Hypothalamus (tissue), 51 donors: ENCODE data around the gene ADORA2B.
"Not testable (repeated sequence)": the region's sequence is repeated elsewhere in the genome, so short reads cannot be mapped to it uniquely, and the experiment has no call there.

Source experiments
- DNase-seq, 51 donors: peaks; one replicate each; lab custom pipeline; 2025; lab: John Stamatoyannopoulos, UW

Gene ADORA2B

GRCh38 chr17:15979013-15979412, 34.1 kb downstream of the ADORA2B start:
- DNase-seq = not testable (repeated sequence)

- no peak for DNase-seq
Observed at GRCh38 chr17:15981208-15981607, 36.3 kb downstream of the ADORA2B start.

DNA sequence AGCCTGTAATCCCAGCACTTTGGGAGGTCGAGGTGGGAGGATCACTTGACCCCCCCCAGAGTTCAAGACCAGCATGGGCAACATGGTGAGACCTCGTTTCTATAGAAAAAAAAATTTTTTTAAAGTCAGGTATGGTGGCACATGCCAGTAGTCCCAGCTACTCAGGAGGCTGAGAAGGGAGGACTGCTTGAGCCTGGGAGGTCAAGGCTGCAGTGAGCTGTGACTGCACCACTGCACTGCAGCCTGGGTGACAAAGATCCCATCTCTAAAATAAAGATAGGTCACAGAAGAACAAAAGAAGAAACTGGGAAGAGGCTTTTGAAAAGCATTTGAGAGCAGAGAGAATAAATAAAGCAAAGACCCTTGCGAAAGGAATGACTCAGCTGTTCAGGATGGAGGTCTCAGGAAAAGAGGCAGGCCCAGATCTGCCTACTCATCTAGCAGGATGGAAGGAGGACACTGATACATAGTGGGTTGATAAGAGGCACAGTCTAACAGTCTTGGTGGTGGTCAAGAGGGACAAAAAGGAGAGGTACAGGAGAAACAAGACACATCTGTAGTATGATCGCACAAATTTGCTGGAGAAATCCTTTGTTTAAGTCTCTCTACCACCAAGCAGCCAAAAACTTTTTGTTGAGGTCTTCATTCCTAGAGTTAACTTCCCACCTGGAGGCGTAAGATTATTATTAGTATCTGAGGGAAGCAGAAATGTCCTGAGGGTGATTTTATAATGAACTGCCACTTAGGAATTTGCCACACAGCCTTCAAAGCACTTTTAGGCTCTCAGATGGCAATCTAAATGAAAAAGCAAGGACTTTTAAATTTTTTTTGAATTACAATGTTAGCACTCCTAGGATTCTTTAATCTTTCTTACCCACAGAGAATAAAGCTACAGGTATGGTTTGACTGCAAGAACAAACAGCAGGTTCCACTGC, 37.0 kb downstream of the ADORA2B start:
- no peak for DNase-seq

- DNase-seq = no peak
Observed at GRCh38 chr17:15996322-15996721, 51.4 kb downstream of the ADORA2B start.

GRCh38 chr17:15998031-15998562, 53.2 kb downstream of the ADORA2B start:
- DNase-seq = no peak

DNA sequence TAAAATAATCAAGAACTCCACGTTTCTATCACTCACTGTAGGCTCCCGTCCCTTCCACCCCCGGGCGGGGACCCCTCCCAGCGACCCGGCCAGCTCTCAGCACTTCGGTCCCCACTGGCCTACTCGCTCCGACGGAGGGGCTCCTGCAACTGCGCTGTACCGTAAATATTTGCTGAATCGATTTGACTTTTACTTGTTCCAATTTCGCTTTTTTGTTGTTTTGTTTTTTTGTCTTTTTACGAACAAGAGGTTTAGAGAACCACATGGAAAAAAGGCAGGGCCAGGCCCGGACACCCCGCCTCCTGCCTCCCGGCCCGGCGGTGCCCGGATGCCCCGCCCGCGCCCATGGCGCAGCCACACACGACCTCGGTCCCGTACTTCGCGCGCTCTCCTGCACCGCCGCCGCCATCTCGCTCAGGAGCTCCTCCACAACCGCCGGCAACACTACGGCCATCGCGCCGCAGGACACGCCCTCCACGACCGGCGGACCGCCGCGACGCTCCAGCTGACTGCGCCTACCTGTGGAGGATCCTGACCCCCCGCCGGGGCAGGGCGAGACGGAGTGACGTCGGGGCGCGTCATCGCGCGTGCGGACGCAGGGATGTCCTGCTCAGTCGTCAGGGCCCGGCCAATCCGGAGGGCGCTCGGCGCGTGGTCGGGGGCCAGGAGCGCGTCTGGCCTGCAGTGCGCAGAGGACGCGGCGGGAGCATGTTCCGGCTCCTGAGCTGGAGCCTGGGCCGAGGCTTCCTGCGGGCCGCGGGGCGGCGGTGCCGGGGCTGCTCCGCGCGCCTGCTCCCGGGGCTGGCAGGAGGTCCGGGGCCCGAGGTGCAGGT, 54.4 kb downstream of the ADORA2B start, which contains the start of the genes TTC19 and ZSWIM7:
TSS of gene TTC19 (plus strand) at position 684 of the 833 bp plus-strand sequence. CDS start at position 709, 25 bp downstream.
TSS of gene ZSWIM7 (minus strand) at position 564 of the 833 bp plus-strand sequence. CDS start at position 454, 110 bp downstream.
- peak; percentile 69 to 99 (median 95) for DNase-seq

DNA sequence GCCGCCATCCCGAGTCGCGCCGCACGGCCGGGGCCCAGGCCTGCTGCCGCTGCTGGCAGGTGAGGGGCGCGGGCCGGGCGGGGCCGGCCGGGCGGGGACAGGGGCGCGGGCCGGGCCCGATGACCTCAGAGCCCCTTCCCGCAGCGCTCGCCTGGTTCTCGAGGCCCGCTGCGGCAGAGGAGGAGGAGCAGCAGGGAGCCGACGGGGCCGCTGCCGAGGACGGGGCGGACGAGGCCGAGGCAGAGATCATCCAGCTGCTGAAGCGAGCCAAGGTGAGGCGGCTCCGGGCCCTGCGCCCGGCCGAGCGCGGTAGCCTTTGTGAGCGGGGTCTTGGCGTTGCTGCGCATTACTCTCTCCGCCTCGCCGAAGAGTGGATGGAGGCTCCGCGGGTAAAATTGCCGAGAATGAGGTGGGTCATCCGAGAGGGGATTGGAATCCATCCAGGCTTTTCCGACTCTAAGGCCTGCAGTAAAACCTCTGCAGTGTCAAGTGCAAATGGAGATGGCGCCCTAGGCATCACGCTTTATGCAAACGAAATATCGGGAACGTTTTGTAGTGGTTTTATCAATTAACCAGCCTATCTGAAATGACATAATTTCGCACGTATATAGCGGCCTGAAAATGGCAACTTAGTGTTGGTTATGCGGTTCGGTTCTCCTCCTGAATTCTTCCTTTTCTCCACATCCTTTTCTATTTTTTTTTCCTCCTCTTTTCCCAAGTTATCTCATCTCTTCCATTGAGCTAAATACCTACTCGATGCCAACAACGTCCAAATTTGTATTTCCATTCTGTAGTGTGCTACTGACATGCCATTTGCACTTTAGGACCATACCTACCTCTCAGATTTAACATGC, 55.3 kb downstream of the ADORA2B start:
- DNase-seq = peak in 24 of 51 donors; percentile 8 to 66 (median 48)

GRCh38 chr17:16001226-16001897, 56.4 kb downstream of the ADORA2B start:
- DNase-seq = no peak

- DNase-seq = no peak
Observed at GRCh38 chr17:16002708-16003260, 57.9 kb downstream of the ADORA2B start.

DNA sequence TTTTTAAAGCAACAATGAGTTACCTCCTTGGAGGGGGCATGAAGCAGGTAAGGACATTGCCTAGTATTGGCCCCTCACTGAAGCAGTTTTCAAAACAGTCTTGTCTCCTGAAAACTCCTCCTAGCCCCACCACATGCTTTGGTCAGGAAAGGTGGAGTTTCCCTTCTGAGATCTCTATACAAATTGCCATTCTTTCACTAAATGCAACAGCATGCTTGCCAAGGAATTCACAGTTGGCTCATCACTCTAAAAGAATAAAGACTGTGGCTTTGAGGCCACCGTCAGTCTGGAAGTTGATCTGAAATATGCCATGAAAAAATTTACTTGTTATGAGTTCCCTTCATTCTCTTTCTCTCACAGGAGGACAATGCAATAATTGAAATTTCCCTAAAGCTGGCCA, 58.9 kb downstream of the ADORA2B start:
- DNase-seq = no peak

DNA sequence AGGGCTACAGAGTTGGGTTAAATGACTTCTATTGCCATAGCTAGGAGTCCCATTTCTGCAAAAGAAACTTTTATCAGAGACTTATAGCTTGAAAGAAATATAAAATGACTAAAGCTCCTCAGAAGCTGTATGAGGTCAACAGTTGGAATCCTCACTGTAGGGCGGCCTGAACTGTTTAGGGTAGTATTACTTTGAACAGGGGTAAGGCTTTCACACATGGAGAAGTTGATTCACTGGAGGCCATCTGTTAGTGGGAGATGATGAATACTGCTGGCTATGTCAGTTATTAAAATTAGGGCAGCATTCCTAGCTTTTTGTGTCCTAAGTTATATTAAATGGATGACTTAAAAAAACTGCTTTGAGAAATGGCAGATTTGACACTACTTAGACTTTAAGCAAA, 60.7 kb downstream of the ADORA2B start:
- no peak for DNase-seq

- no peak for DNase-seq
Observed at GRCh38 chr17:16007439-16007838, 62.5 kb downstream of the ADORA2B start.

DNA sequence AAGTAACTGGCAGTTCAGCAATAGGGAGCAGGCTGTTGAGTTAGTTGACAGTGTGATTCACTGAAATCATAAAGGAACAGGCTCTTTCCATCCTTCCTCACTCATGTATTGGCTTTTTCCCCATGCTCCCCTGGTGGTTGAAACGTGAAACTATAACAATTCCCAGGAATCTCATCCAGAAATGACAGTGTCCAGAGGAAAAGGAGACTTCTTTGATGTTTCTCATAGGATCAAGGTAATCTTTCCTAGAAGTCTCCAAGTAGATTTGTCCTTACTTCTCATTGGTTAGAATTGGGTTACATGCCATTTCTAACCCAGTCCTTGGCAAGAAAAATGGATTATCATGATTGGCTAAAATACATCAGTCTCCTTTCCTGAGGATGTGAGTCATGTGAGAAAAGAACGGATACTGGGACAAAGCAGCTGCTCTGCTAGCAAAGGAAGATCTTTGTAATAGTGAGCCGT, 69.0 kb downstream of the ADORA2B start:
- no peak for DNase-seq

GRCh38 chr17:16019347-16019746, 74.4 kb downstream of the ADORA2B start:
- no peak for DNase-seq

DNA sequence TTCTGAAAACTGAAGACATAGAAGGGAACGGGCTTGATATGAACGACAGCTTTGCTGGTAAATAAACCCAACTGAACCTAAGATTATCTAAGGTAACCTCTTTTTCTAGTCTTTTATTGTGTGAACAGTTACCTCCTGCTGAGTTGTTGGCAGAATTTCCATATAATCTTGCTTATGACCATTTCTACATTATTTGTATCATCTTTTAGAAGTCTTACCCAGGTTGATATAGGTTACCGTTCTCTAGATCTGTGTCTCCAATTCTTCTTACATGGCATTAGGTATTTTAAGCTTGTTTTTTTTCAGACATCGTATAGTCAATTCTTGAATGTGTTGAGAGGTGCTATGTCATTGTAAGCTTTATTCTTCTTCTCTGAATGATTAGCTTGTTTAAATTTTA, 79.0 kb downstream of the ADORA2B start:
- no peak for DNase-seq

GRCh38 chr17:16025202-16025601, 80.3 kb downstream of the ADORA2B start:
- no peak for DNase-seq
